HG03565 (cell line): ENCODE data around the gene MDGA2.

ENCODE experiments used
- ATAC-seq: cut with Tn5 transposase; IDR thresholded peaks from one replicate; pipeline ENCODE4 v1.9.1; 2021; ENCODE audit warnings: mild to moderate bottlenecking, moderate library complexity; ENCODE audit not compliant: unreplicated experiment

Gene MDGA2

GRCh38 chr14:47154276-47154797 is 521.1 kb downstream of the MDGA2 start:
- ATAC-seq: no peak

- ATAC-seq: no peak
Measured at GRCh38 chr14:47153746-47154145, 521.7 kb downstream of the MDGA2 start.

DNA sequence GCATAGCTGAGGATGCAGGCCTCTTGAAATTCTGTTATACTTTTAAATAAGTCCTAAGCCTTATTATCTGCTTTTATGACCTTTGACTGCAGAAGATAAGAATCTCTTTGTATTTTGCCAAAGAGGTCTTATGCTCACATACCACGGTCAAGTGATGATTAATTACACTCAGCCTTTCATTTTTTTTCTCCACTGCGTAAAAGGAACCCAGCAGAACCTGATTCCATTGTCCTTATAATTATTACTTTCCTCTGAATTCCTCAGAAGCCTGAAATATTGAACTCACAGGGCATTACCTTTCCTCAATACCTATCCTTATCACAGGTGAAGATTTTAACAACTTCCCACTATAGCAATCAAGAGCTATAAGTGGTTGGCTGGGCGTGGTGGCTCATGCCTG is 525.1 kb downstream of the MDGA2 start:
- no peak for ATAC-seq

DNA sequence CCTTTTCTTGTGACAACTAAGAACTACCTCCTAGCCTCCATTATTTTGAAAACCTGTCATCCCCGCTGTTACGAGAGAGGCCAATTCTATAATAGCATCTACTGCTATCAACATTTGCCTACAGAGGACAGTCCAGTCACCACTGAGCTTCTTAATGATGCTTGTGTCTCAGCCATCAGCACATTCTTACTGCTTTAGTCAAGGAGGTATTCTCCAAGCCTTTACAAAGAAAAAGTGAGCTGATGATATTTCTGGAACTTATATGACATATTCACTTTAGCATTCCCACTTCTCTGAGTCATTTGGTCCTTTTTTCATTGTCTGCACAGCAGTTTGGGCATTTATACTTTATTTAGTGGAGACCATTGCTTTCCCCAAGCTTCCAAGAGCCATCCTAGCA is 526.1 kb downstream of the MDGA2 start:
- ATAC-seq: no peak

GRCh38 chr14:47148686-47149085 is 526.7 kb downstream of the MDGA2 start:
- no peak for ATAC-seq

- ATAC-seq: no peak
Measured at GRCh38 chr14:47120645-47121044, 554.8 kb downstream of the MDGA2 start.

- ATAC-seq: no peak
Measured at GRCh38 chr14:47103771-47104170, 571.6 kb downstream of the MDGA2 start.

GRCh38 chr14:47102472-47102871 is 572.9 kb downstream of the MDGA2 start:
- no peak for ATAC-seq

GRCh38 chr14:47085678-47086077 is 589.7 kb downstream of the MDGA2 start:
- ATAC-seq: no peak

GRCh38 chr14:47065326-47065725 is 610.1 kb downstream of the MDGA2 start:
- ATAC-seq: no peak

GRCh38 chr14:47060050-47060449 is 615.4 kb downstream of the MDGA2 start:
- no peak for ATAC-seq

DNA sequence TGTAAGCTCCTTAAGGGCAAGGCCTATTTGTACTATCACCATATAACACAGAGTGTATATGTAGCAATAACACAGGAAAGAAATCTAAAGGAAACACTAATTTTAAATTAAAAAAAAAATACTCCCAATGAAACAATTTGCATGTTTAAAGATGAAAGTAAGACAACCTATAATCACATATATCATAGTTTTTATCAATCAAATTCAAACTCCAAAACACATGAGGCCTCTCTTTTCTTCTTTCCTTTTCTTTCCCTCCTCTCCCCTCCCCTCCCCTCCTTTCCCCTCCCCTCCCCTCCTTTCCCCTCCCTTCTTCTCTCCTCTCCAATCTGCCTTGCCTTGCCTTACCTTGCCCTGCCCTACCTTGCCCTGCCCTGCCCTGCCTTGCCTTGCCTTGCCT is 618.0 kb downstream of the MDGA2 start:
- no peak for ATAC-seq

DNA sequence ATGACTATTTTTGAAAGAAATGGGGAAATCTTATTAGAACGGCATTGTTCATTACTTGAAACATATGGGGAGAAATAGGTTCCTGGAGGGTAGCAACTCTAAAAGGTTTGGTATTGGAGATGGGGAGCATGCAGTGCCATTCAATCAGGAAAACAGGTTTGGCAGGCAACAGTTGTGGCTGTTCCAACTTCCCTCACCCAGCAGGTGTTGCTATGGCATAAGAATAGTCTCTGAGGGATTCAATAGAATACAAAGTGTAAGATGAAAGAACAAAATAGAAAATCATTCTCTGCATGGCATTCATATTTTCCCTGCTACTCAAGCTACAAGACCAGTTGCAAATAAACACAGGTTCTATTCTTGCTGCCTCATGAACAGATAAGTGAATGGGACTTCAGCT is 630.6 kb downstream of the MDGA2 start:
- no peak for ATAC-seq

GRCh38 chr14:47040550-47040949 is 634.9 kb downstream of the MDGA2 start:
- ATAC-seq: no peak

GRCh38 chr14:47039336-47039735 is 636.1 kb downstream of the MDGA2 start:
- ATAC-seq: no peak

- no peak for ATAC-seq
Measured at GRCh38 chr14:47022721-47023120, 652.7 kb downstream of the MDGA2 start.

DNA sequence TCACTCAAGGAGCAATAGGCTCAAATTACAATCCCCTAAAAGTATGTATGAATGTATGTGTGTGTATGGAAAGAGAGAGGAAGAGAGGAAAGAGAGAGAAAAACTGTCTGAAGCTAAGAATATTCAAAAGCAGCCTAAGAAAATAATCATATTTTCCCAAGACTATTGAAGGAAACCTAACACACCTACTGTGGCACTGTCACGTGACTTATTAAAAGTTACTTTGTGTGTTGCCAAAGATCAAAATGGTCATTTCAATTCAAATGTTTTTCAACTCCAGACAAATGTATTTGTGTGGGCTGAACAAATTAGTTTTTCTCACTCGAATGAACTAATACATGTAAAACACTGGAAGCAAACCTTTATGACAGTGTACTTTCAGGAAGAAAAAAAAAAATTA is 654.9 kb downstream of the MDGA2 start:
- no peak for ATAC-seq

DNA sequence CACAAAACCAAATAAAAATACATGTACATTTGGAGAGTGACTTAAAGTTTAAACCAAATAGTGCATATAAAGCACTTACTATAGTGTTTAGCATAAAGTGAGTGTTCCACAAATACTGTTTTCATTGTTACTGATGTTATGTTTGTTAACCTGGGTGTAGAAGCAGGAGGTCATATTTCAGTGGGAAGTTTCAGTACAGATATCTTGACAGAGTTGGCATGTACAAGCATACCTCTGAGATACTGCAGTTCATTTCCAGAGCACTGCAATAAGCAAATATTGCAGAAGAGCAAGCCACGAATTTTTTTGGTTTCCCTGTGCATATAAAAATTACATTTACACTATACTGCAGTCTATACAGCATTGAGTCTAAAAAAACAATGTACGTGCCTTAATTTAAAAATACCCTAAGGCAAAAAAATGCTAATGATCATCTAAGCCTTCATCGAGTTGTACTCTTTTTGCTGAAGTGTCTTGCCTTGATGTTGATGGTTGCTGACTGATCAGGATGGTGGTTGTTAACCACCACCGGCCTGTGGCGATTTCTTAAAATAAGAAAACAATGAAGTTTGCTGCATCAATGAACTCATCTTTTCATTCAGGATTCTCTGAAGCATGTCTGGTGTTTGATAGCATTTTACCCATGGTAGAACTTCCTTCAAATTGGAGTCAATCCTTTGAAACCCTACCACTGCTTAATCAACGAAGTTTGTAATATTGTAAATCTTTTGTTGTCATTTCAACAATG is 662.7 kb downstream of the MDGA2 start:
- no peak for ATAC-seq

DNA sequence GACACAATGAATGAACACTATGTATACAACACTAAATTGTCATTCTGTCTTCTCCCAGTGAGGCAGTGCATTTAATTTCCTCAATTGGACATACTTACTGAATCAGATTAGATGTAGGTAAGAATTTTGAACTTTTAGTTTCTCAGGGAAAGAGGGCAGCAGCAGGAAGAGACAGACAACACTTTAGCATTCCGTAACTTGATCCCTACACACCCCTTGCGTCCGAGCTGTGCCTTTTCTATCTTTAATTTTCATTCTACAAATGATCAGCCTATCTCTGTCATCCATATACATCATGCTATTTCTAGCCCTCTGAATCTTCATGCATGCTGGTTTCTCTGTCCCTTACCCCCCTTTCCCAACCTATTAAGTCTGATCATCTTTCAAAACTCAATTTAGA is 665.8 kb downstream of the MDGA2 start:
- no peak for ATAC-seq

- no peak for ATAC-seq
Measured at GRCh38 chr14:47008732-47009131, 666.7 kb downstream of the MDGA2 start.

DNA sequence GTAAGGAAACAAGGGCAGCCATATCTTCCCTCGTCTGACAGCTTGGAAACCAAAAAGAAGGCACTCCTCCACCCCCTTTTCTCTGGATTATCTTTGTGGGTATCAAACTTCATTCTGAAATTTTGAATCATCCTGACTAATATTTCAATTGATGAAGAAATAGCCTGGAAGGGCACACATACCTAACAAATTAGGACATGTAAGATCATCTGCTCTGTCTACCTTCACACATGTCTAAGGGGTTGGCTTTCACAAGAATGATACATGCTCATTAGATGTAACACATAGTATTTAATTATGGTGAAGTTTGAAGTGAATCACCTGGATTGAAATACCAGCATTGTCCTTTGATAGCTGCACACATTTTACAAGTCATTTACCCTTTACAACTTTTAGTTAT is 675.7 kb downstream of the MDGA2 start:
- no peak for ATAC-seq

GRCh38 chr14:46989566-46989965 is 685.8 kb downstream of the MDGA2 start:
- ATAC-seq: no peak

GRCh38 chr14:46988312-46988711 is 687.1 kb downstream of the MDGA2 start:
- no peak for ATAC-seq
